Activated CD4-positive, alpha-beta T cell treated with anti-CD3 and anti-CD28 coated beads, Interleukin-2, Interleukin-6, amounts not matched to agents 100 ng/mL and 50 ng/mL, durations not matched to agents 16 hours and 8 hours (primary cell): Measurements from ENCODE around the gene TBCD.
"Not testable (repeated sequence)": the region's sequence is repeated elsewhere in the genome, so short reads cannot be mapped to it uniquely, and the experiment has no call there.

Experiments used
- DNase-seq: peaks from one replicate; pipeline ENCODE4 v3.0.0-alpha.2; 2020

Gene TBCD

DNA sequence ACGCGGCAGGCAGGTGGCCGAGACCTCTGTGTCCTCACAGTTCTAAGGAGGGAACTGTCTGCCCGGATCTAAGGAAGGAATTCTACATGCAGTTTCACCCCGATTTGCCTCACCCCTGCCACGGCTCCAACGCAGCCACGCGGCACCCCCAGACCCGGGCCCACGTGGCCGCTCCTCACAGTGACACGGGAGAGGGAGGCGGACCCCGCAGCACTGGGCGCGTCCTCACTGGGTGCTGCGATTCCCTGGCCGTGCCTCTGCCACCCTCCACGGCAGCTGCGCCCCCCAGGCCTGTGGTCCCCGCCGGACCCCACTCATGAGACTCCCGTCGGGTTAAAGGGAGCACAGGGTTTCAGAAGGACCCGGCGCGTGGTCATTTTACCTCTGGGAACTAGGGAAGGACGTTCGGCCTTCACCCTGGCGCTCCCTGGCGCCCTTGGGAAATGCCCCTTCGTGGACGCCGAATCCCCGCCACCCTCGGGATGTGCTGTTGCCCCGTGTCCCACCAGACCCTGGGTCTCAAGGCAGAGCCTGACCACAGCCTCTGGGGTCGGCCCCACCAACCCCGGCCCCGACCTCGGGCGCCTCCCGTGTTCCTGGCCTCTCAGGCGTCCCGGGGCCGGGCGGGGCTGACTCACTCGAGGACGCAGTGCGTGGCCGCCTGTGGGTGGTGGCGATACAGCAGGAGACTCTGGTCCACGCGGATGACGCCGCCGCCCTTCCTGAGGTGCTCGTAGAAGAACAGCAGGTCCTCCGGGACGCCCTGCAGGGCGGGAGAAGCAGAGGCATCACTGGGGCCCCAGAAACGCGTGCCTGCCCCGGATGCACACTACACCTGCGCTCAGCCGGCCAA, 208.8 kb downstream of the TBCD start:
- DNase-seq = no peak

DNA sequence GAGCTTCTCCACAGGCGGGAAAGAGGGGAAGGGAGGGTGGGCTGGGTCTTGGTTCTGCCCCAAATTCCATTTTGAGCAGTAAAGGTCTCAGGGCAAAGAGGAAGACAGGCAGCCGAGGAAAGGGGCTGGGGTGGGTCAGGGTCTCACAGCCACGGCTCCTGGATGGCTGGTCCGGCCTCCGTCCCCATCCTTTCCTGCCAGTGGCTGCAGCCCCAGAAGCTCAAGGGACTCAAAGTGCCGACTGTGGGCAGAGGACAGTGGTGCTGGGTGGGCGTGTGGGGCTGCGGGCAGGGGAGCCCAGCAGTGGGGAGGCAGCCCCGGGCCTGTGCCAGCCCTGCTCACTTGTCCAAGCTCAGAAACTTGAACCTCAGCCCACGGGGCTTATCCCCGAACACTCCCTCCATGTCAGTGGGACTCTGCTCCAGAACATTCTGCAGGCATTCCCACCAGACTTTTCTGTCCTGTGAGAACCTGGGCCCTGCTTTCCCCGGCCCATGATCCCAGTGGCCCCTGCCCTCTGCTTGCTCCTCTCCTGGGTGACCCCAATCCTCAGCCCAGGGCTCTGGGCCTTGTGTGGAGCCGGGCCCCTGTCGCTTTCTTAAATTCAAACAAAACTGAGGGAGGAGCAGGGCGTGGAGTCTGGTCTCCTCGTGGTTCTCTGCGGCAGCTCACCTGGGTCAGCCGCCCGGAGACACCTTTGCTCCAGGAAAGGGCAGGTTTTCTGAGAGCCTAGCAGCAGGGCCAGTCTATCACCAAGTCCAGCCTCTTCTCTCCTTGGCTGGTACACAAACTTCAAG, 209.7 kb downstream of the TBCD start:
- no peak for DNase-seq

DNA sequence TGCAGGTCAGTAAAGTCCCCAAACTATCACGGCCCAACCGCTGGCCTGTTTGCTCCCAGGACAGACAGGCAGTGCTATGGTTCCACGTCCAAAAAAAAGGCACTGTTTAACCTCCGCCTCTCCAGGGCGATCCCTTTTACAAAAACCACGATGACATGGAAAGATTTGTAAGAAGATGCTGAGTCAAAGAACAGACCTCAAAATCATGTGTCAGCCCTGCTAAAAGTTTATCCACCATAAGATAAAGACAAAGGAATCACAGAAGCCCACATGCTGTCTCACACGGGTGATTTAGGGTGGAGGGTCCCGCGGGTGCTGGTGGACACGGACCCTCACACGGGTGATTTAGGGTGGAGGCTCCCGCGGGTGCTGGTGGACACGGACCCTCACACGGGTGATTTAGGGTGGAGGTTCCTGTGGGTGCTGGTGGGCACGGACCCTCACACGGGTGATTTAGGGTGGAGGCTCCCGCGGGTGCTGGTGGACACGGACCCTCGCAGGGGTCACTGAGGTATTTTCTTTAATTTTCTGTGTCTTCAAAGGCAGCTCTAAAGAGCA, 210.4 kb downstream of the TBCD start:
- DNase-seq = no peak

DNA sequence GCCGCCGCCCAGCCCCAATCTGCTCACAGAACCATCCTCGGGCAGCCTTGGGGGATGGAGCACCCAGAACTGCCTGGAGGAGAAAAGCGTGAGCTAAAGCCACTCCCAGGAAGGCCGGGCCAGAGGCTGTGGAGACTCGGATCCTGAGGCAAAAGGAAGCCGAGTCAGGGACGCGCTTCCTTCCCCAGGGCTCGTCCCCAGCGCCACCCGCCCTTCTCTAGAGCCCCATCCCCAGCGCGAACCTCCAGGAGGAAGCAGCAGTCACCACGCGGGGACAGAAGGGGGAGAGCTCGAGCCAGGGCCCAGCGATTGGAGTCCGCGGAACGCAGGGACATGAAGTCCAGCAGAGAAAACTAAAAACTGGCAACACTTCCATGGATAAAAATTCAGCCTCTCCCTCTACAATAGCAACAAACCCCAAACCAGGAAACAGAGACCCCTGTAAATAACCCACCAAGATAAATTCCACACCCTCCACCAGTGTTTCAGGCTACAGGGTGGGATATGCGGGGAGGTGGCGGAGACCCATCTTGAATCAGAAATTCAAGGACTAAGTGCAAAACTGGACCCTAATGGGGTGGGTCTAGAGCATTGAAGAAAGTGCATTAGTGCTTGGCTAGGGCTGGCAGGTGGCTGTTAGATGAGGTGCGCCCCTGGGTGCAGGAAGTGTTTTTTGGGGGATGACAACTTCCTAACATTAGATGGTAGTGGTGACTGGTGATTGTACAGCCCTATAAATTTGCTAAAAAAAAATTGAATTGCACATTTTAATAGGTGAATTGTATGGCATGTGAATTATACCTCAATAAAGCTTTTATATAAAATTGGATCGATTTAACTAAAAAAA, 211.5 kb downstream of the TBCD start:
- peak; percentile 36 for DNase-seq

DNA sequence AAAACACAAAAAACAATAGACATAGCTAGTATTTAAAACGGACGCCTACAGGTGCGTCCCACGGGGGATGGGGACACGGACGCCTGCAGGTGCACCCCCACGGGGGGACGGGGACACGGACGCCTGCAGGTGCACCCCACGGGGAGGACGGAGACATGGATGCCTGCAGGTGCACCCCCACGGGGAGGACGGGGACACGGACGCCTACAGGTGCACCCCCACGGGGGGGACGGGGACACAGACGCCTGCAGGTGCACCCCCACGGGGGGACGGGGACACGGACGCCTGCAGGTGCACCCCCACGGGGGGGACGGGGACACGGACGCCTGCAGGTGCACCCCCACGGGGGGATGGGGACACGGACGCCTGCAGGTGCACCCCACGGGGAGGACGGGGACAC, 212.6 kb downstream of the TBCD start:
- not testable (repeated sequence) for DNase-seq

DNA sequence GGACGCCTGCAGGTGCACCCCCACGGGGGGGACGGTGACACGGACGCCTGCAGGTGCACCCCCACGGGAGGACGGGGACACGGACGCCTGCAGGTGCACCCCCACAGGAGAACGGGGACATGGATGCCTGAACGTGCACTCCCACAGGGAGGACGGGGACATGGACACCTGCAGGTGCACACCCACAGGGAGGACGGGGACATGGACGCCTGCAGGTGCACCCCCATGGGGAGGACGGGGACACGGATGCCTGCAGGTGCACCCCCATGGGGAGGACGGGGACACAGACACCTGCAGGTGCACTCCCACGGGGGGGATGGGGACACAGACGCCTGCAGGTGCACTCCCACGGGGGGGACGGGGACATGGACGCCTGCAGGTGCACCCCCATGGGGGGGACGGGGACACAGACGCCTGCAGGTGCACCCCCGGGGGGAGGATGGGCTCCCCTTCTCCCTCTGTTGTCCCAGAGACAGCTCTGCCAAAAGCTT, 213.0 kb downstream of the TBCD start:
- no peak for DNase-seq

DNA sequence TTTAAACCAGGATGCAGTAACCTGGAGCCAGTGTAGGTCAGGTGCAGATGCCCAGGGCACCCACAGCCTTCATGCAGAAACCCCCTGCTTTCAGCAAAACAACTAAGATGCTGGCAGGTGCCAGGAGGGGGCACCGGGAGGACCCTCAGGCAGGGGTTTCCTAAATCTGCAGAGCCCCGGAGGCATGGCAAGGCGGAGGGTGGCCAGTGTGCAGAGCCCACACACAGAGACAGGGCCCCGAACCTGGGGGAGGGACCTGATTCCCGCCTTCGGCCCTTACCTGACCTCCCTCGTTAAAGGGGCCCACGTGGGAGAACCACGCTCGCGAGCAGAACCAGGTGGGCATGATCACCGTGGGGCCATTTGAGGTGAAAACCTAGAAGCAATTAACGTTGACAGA, 213.5 kb downstream of the TBCD start:
- DNase-seq = no peak

DNA sequence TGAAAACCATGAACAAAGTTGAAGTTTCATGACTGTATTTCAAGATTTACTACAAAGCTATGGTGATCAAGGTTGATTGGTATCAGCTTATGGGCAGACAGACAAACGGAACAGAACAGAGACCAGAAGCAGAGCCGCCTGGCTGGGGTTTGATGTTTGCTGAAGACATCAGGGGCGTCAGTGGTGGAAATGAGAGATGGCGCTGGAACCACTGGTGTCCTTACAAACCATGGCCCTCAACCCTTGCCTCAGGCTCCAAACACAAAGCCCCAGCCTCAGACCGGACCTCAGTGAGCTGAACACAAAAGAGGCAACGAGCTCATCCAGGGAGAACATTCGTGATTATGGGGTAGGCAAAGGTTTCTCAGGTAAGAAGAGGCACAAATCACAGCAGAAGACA, 214.6 kb downstream of the TBCD start:
- DNase-seq = no peak

DNA sequence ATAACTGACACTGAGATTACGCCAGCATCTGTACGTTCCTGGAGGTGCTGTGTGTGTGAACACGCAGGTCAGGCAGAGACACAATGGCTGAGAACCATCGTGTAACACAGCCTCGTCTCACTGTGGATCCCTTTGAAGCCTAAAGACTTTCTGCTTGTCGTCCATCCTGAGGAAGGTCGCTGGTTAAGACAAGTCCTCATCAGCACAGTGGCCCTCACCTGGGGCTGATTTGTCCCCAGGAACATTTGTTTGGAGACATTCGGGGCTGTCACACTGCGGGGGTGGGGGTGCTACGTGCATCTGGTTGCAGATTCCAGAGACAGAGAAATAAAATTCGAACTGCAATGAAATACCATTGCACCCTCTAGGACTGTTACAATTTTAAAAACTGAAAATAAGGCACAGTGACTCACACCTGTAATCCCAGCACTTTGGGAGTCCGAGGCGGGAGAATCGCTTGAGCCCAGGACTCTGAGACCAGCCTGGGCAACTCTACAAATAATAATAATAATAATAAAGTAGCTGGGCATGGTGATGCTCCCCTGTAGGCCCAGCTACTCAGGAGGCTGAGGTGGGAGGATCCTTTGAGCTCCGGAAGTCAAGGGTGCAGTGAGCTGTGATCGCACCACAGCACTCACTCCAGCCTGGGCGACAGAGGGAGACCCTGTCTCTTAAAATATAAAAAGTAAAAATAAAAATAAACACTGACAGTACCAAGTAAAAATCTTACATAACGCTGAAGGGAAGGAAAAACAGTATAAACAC, 215.6 kb downstream of the TBCD start:
- DNase-seq = no peak

DNA sequence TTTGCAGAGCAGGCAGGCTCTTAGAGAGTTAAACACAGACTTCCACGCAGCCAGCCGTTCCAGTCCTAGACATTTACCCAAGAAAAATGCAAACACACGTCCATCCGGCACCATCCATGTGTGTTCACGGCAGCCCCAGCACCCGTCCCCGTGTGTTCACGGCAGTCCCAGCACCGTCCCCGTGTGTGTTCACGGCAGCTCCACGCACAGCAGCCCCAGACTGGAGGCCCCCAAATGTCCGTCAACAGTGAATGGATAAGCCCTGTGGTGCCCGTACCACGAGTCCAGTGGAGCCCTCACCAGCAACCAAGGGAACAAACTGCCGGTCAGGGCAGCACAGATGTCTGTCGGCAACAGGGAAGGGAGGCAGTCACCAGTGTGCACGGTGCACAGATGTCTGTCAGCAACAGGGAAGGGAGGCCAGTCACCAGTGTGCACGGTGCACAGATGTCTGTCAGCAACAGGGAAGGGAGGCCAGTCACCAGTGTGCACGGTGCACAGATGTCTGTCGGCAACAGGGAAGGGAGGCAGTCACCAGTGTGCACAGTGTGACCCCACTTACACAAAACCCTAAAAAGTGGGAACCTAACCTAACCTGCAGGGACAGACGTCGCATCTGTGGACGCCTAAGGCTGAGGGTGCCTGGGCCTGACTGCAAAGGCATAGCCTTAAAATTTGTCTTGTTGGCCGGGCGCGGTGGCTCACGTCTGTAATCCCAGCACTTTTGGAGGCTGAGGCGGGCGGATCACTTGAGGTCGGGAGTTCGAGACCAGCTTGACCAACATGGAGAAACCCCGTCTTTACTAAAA, 216.4 kb downstream of the TBCD start:
- DNase-seq = not testable (repeated sequence)

DNA sequence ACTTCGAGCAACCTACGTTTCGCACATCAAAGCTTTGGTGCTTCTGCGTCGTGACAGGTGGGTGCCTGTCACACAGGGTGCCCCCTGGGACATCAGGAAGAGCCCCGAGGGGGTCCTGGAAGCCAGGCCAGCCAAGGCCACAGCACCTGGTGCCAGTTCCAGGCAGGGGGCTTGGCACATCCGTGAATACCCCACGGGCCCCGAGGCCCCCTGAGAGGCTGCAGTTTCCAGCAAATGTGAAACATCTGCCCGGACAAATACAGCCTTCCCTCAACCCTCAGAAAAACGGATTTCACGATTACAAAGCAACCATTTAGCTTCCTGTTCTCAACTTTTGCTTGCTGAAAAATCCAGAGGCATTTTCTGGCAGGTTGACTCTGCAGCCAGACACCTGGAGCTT, 218.2 kb downstream of the TBCD start:
- no peak for DNase-seq

DNA sequence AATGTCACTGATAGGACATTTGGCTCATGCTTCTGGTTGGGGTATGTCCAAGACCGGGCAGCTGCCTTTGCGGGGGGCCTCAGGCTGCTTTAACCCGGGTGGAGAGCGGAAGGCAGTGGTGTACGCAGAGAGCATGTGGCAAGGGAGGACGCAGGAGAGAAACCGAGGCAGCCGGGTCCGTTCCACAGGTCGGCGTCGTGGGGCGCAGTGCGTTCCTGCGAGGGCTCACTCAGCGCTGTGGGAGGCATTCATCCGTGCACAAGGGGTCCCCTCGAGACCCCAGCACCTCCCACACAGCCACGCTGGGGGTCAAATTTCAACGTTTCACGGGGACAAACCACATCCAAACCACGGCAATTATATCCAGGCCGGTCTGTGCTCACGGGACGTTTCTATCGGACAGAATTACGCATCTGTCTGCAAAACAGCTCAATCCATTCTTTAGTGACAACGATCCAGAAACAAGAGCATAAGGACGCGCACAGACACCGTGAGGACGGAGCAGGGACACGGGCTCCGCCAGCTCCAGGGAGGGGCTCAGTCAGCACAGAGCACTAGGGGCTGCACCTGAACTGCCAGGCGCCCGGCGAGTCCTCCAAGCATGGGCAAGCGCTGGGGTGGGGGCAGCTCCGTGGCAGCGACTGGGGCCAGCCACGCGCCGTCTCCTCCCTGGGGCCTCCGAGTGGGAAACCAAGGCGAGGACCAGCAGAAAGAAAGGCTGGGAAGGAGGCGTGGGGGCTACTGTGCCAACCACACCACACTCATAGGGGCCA, 219.1 kb downstream of the TBCD start:
- DNase-seq = no peak

DNA sequence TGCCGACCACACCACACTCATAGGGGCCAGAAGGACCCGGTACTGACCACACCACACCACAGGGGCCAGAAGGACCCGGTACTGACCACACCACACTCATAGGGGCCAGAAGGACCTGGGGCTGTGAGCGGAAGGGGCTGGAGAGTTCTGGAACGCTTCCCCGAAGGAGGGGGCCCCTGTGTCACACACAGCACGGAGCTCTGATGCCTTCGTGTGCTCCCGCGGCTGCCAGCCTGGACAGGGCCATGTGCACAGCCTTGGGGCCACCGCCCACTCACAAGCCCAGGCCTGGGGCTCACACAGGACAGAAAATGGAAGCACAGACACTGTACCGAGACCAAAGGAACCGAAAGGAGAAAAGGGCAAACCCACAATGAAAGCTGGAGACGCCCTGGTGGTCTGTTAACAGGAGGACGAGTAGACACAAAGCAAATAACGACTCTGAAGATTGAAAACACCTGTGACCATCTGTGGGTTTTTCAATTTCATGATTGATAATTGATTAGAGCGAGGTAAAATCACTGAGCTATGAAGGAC, 221.0 kb downstream of the TBCD start:
- DNase-seq = no peak

DNA sequence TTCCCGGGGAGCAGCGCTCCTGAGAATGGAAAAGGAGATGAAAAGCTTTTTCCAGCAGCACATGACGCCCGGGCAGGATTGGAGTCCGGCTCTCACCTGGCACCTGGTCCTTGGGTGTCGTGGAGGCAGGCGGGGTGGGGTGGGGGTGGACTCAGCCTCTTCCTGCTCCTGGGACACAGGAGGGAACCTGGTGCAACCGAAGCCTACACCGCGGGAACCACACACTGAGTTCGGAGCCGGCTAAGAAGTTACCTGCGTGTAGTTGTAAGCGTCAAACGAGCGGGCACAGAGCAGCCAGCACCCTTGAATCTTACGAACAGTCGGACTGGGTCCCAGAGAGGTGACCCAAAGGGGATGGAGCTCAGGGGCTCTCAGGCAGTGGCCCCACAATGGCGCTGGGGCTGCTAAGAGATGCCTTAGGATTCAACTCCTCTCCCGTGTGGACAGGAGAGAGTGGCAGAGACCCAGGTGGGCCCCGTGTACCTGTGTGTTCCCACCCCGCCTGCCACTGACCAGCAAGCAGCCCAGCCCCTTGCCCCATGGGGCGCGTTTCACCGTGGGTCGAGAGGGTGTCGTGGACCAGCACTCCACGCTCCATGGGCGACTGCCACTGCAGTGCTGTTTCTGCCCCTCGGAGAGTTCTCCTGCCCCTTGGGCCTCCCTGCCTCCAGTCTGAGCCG, 221.7 kb downstream of the TBCD start:
- no peak for DNase-seq

DNA sequence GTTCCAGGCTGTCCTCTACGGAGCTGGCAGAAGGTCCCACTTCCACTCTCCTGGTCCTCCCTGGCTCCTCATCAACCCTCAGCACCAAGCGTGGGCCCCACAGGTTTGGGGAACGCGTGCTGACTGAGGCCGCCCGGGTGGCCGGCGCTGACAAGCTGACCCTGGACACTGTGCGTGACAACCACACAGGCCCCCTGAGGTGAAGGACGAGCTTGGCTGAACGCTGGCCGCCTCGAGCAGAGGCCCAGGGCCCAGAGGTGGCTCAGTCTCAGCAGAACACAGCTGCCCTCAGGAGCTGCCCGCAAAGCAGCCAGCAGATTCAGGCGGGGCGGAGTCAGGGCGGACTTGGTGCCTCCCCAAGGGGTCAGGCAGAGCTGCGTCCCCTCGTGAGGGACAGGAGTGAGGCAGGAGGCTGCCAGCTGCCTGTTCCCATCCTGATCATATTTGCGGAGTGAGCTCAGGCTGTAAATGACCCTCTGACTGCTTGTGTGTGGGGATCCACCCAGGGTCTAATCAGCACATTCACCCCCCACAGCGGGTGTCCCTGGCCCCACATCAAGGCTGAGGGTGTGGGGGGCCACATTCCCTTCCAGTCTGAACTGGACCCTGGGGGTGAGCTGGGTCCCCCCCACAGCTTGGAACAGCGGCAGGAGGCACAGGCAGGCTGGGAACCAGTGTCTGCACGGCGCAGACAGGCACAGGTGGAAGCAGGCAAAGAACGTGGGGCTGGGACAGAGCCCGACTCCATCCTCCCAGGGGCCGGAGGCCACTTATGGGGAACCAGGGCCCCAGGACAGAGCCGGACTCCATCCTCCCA, 222.5 kb downstream of the TBCD start:
- DNase-seq = no peak

DNA sequence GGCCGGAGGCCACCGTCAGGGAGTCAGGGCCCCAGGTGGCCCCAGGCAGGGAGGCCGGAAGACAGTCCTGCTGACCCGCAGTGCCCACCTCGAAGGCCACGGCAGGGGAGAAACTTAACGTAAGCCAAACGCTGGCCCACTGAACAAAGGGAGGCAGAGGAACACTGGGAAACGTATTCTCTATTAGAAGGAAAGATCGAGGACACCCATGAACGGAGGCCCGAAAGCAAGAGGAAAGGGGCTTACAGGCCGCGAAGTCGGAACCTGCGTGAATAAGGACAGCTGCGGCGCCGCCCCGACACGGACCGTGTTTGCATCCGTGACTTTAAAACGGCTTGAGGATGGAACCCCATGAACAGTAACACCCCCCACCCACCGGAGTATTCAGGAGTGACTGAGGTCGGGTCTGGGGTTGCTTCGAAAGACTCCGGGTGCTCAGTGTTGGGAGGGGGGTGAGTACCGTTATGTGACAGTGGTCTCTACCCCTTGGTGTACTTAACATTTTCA, 225.2 kb downstream of the TBCD start:
- no peak for DNase-seq

DNA sequence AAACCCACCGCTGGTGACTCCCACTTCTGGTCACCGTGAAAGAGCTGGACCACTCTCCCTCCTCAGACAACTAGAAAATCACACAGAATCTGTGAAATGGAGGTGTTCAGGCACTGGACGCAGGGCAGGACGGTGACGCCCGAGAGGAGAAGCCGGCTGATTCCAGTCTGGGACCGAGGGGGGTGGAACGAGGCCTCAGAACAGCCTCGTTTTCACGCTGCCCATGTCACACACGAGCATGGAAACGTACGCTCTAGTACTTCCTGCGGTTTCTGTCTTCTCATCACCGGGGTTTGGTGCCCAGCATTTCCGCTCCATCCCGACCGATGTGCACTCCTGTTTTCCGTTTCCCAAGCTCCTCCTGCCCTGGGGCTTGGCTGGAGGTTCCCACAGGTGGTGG, 225.7 kb downstream of the TBCD start:
- DNase-seq = no peak

DNA sequence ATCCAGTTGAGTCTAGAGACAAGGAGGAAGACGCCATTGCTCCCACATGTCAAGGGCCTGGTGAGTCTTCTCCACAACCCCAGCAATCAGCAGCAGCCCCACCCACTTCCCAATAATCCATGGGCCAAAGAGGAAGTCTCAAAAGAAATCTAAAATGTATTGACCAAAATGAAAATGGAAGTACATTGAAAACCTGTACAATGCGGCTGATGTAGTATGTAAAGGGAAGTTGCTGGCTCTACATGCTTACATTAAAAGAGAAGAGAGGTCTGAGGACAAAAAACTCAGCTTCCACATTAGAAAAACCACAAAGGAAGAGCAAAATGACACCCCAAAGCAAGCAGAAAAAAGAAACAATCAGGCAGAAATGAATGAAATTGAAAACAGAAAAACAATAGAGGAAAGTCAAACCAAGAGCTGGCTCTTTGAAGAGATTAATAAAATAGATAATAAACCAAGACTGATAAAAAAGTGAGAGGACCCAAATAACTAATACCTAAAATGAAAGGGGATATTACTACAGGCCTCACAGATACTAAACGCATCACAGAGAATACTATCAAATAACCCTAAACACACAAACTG, 227.0 kb downstream of the TBCD start:
- peak; percentile 69 for DNase-seq
